ENCODE data around the gene CDKN3. TPM values are rescaled to one million over a fixed set of nuclear protein-coding genes. Genes with fewer than 3 reads are reported as not detected.

Gene CDKN3
- total RNA-seq, 1 donor from 2014 or later, result 2.4 TPM

DNA sequence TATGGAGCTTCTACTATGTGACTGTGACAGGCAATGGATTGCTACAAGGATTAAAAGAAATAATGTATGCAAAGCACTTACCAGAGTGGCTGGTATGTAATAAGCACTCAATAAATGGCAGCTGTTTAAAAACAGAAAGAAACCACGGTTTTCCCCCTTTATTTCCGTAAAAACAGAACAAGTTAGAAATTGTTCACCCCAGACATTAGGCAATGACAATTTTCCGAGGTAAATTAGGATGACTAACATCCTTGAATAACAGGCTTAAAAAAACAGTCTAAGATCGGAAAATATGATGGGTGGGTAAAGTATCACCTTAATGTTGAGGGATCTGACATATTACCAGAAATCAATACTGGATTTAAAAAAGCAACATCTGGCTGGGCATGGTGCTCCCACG is 65.2 kb downstream of the CDKN3 start:
- H3K4me3 ChIP-seq (ENCODE audit: insufficient read depth, low read depth, low read length), result no peak overlapping the region
- Mint-ChIP-seq H3K4me3 (ENCODE audit: unreplicated experiment) (no peak overlapping the region), H3K27ac (ENCODE audit: unreplicated experiment) (no peak overlapping the region), H3K36me3 (ENCODE audit: low read depth, unreplicated experiment) (peaks cover 10% of the 10 kb centered on the region), H3K9me3 (ENCODE audit: unreplicated experiment) (peaks cover 11% of the 10 kb centered on the region), H3K27me3 (ENCODE audit: low read depth, unreplicated experiment) (no peaks in the 10 kb centered on the region), H3K4me1 (ENCODE audit: low read depth, unreplicated experiment) (no peaks in the 10 kb centered on the region)
- FAIRE-seq (no peak), DNase-seq (ENCODE audit: low read depth) (peak; percentile 10)
- H3K36me3 ChIP-seq (ENCODE audit: insufficient read depth, low read length), result no peaks in the 10 kb centered on the region
- no peaks in the 10 kb centered on the region for H3K27me3 ChIP-seq (ENCODE audit: insufficient read depth, low read length)
- no peak overlapping the region for H3K4me2 ChIP-seq (ENCODE audit: low read length)
- H3K4me1 ChIP-seq (ENCODE audit: insufficient read depth, low read length), result no peaks in the 10 kb centered on the region
- no peak overlapping the region for H3K27ac ChIP-seq (ENCODE audit: low read depth, low read length)
- H3K79me2 ChIP-seq (ENCODE audit: insufficient read depth, low read length), result no peaks in the 10 kb centered on the region
- TF ChIP-seq, protein P1, sequence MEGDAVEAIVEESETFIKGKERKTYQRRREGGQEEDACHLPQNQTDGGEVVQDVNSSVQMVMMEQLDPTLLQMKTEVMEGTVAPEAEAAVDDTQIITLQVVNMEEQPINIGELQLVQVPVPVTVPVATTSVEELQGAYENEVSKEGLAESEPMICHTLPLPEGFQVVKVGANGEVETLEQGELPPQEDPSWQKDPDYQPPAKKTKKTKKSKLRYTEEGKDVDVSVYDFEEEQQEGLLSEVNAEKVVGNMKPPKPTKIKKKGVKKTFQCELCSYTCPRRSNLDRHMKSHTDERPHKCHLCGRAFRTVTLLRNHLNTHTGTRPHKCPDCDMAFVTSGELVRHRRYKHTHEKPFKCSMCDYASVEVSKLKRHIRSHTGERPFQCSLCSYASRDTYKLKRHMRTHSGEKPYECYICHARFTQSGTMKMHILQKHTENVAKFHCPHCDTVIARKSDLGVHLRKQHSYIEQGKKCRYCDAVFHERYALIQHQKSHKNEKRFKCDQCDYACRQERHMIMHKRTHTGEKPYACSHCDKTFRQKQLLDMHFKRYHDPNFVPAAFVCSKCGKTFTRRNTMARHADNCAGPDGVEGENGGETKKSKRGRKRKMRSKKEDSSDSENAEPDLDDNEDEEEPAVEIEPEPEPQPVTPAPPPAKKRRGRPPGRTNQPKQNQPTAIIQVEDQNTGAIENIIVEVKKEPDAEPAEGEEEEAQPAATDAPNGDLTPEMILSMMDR (IDR thresholded peaks at IDR 0.05; ENCODE audit: insufficient read depth, low read depth, low read length), result no peak
- TF ChIP-seq EZH2 (IDR thresholded peaks at IDR 0.05; ENCODE audit: insufficient read depth, low read length), result no peak
- peaks cover 3% of the 10 kb centered on the region for H3K9me3 ChIP-seq (ENCODE audit: insufficient read depth, low read depth, low read length)
- H3K9ac ChIP-seq (ENCODE audit: low read length), result no peak overlapping the region
- no peaks in the 10 kb centered on the region for H4K20me1 ChIP-seq (ENCODE audit: insufficient read depth, low read length)
- H2AFZ ChIP-seq (ENCODE audit: low read depth, low read length), result no peak overlapping the region

DNA sequence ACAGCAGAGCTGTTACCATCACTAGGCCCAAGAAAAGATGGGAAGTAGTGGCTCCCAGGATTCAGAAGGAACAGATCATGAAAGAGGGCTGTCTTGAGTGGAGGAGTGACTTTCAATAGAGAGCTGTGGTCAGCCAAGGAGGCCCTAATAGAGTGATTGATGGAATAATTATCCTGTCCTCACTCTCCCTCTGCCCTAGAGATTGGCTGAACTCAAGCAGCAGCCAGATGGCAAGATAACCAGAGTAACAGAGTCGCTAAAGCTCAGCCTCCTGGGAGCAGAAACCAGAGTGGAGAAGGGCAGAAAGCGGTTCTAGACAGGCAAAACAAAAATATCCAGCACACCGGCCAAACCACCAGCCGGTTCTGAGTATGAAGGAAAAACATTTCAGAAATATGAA is 68.8 kb downstream of the CDKN3 start:
- peaks cover 20% of the 10 kb centered on the region for H3K36me3 Mint-ChIP-seq (ENCODE audit: low read depth, unreplicated experiment)
- no peaks in the 10 kb centered on the region for H3K4me1 Mint-ChIP-seq (ENCODE audit: low read depth, unreplicated experiment)
- Histone ChIP-seq H3K9me3 (ENCODE audit: insufficient read depth, low read depth, low read length) (no peaks in the 10 kb centered on the region), H3K27ac (ENCODE audit: low read depth, low read length) (no peak overlapping the region), H3K4me3 (ENCODE audit: insufficient read depth, low read depth, low read length) (no peak overlapping the region), H3K36me3 (ENCODE audit: insufficient read depth, low read length) (no peaks in the 10 kb centered on the region), H3K4me2 (ENCODE audit: low read length) (no peak overlapping the region), H2AFZ (ENCODE audit: low read depth, low read length) (no peak overlapping the region), H3K79me2 (ENCODE audit: insufficient read depth, low read length) (no peaks in the 10 kb centered on the region), H3K9ac (ENCODE audit: low read length) (no peak overlapping the region), H3K4me1 (ENCODE audit: insufficient read depth, low read length) (peaks cover 3% of the 10 kb centered on the region), H4K20me1 (ENCODE audit: insufficient read depth, low read length) (no peaks in the 10 kb centered on the region), H3K27me3 (ENCODE audit: insufficient read depth, low read length) (no peaks in the 10 kb centered on the region)
- H3K4me3 Mint-ChIP-seq (ENCODE audit: unreplicated experiment), result no peak overlapping the region
- no peak for DNase-seq (ENCODE audit: low read depth)
- peaks cover 10% of the 10 kb centered on the region for H3K9me3 Mint-ChIP-seq (ENCODE audit: unreplicated experiment)
- TF ChIP-seq, protein P1 (IDR thresholded peaks at IDR 0.05; ENCODE audit: insufficient read depth, low read depth, low read length), result no peak
- no peak for TF ChIP-seq EZH2 (IDR thresholded peaks at IDR 0.05; ENCODE audit: insufficient read depth, low read length)
- H3K27me3 Mint-ChIP-seq (ENCODE audit: low read depth, unreplicated experiment), result no peaks in the 10 kb centered on the region
- FAIRE-seq, result no peak
- no peak overlapping the region for H3K27ac Mint-ChIP-seq (ENCODE audit: unreplicated experiment)

DNA sequence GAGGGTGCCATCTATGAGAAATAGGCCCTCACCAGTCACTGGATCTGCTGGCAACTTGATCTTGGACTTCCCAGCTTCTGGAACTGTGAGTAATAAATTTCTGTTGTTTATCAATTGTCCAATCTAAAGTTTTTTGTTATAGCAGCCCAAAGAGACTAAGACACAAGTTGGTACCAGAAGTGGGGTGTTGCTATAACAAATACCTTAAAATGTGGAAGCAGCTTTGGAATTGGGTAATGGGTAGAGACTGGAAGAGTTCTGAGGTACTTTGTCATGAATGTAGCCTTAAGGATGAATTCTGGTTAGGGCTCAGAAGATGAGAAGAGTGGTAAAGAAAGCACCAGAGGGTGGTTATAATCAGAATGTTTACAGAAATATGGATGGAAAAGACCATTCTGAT is 70.5 kb downstream of the CDKN3 start:
- FAIRE-seq (no peak), DNase-seq (ENCODE audit: low read depth) (no peak)
- Histone ChIP-seq H3K4me2 (ENCODE audit: low read length) (no peak overlapping the region), H3K4me1 (ENCODE audit: insufficient read depth, low read length) (peaks cover 5% of the 10 kb centered on the region), H3K27me3 (ENCODE audit: insufficient read depth, low read length) (no peaks in the 10 kb centered on the region), H3K9ac (ENCODE audit: low read length) (no peak overlapping the region), H3K36me3 (ENCODE audit: insufficient read depth, low read length) (peaks cover 2% of the 10 kb centered on the region), H3K9me3 (ENCODE audit: insufficient read depth, low read depth, low read length) (no peaks in the 10 kb centered on the region), H3K4me3 (ENCODE audit: insufficient read depth, low read depth, low read length) (no peak overlapping the region), H4K20me1 (ENCODE audit: insufficient read depth, low read length) (peaks cover 4% of the 10 kb centered on the region), H3K27ac (ENCODE audit: low read depth, low read length) (no peak overlapping the region), H3K79me2 (ENCODE audit: insufficient read depth, low read length) (no peaks in the 10 kb centered on the region), H2AFZ (ENCODE audit: low read depth, low read length) (no peak overlapping the region)
- H3K9me3 Mint-ChIP-seq (ENCODE audit: unreplicated experiment), result peaks cover 10% of the 10 kb centered on the region
- H3K27me3 Mint-ChIP-seq (ENCODE audit: low read depth, unreplicated experiment), result no peaks in the 10 kb centered on the region
- H3K4me3 Mint-ChIP-seq (ENCODE audit: unreplicated experiment), result no peak overlapping the region
- no peaks in the 10 kb centered on the region for H3K4me1 Mint-ChIP-seq (ENCODE audit: low read depth, unreplicated experiment)
- peaks cover 26% of the 10 kb centered on the region for H3K36me3 Mint-ChIP-seq (ENCODE audit: low read depth, unreplicated experiment)
- no peak overlapping the region for H3K27ac Mint-ChIP-seq (ENCODE audit: unreplicated experiment)
- TF ChIP-seq, protein P1 (IDR thresholded peaks at IDR 0.05; ENCODE audit: insufficient read depth, low read depth, low read length), result no peak
- no peak for TF ChIP-seq EZH2 (IDR thresholded peaks at IDR 0.05; ENCODE audit: insufficient read depth, low read length)

Other genes starting within 250 kb of the CDKN3 start
- 148 and 156 TPM in 2 replicates for gene CNIH1, start 44.4 kb downstream of the CDKN3 start, total RNA-seq
- gene GMFB, start 92.0 kb downstream of the CDKN3 start, total RNA-seq, result 69.4 and 73.4 TPM in 2 replicates
- gene CGRRF1, start 112.9 kb downstream of the CDKN3 start, total RNA-seq, result 16.6 and 18.7 TPM in 2 replicates
- 68.2 and 69.0 TPM in 2 replicates for gene SAMD4A, start 170.1 kb downstream of the CDKN3 start, total RNA-seq